HepG2 (cell line): Measurements from ENCODE around the gene SPTBN4. TPM values are rescaled to one million over a fixed set of nuclear protein-coding genes. Genes with fewer than 3 reads are reported as not detected.

Source experiments
- AHR ChIP-seq: IDR thresholded peaks from 2 replicates; pipeline ENCODE4 v1.6.1; 2018; ENCODE audit warnings: missing genetic modification reagents, missing compliant biosample characterization
- BHLHE40 ChIP-seq: IDR thresholded peaks from 2 replicates; pipeline ENCODE4 v1.6.1; 2011; ENCODE audit warnings: low read length, improper control_type of control experiment
- EED ChIP-seq: sonication (generic); formaldehyde crosslinking; IDR thresholded peaks from 2 replicates; pipeline ENCODE4 v1.5.0; 2020; ENCODE audit warnings: mild to moderate bottlenecking, missing genetic modification reagents
- JUND ChIP-seq: sonication (generic); formaldehyde crosslinking; IDR thresholded peaks from 2 replicates; pipeline ENCODE4 v1.8.0; 2022; ENCODE audit warnings: mild to moderate bottlenecking, missing genetic modification reagents
- KMT2A ChIP-seq: sonication (generic); formaldehyde crosslinking; IDR thresholded peaks from 2 replicates; pipeline ENCODE4 v1.4.0; 2020; ENCODE audit warnings: missing genetic modification reagents
- MBD4 ChIP-seq: IDR thresholded peaks from 2 replicates; pipeline ENCODE4 v1.6.1; 2012; ENCODE audit warnings: low read length, inconsistent platforms, borderline replicate concordance
- MTA3 ChIP-seq: sonication (generic); formaldehyde crosslinking; IDR thresholded peaks from 2 replicates; pipeline ENCODE4 v1.4.0; 2020; ENCODE audit warnings: missing genetic modification reagents
- NFYC ChIP-seq: IDR thresholded peaks from 2 replicates; pipeline ENCODE4 v1.6.1; 2016; ENCODE audit warnings: missing genetic modification reagents, missing compliant biosample characterization
- PHF21A ChIP-seq: sonication (generic); formaldehyde crosslinking; IDR thresholded peaks from 2 replicates; pipeline ENCODE4 v1.5.0; 2020; ENCODE audit warnings: mild to moderate bottlenecking, missing genetic modification reagents
- TBP ChIP-seq: sonication (generic); formaldehyde crosslinking; IDR thresholded peaks from 2 replicates; pipeline ENCODE4 v1.5.0; 2020; ENCODE audit warnings: missing genetic modification reagents
- ZFP90 ChIP-seq: sonication (generic); formaldehyde crosslinking; IDR thresholded peaks from 2 replicates; pipeline ENCODE4 v1.8.0; 2022; ENCODE audit warnings: missing genetic modification reagents, mild to moderate bottlenecking, inconsistent platforms, borderline replicate concordance
- ZMYM2 ChIP-seq: sonication (generic); formaldehyde crosslinking; IDR thresholded peaks from 2 replicates; pipeline ENCODE4 v1.8.0; 2022; ENCODE audit warnings: mild to moderate bottlenecking, missing genetic modification reagents
- ZNF251 ChIP-seq: sonication (generic); formaldehyde crosslinking; IDR thresholded peaks from 2 replicates; pipeline ENCODE4 v1.9.0; 2021; ENCODE audit warnings: mild to moderate bottlenecking, missing genetic modification reagents
- ZNF367 ChIP-seq: sonication (generic); formaldehyde crosslinking; IDR thresholded peaks from 2 replicates; pipeline ENCODE4 v1.4.0; 2020; ENCODE audit warnings: missing genetic modification reagents, borderline replicate concordance
- ZNF543 ChIP-seq: sonication (generic); formaldehyde crosslinking; IDR thresholded peaks from 2 replicates; pipeline ENCODE4 v1.4.0; 2020; ENCODE audit warnings: mild to moderate bottlenecking, missing genetic modification reagents
- ZNF589 ChIP-seq: sonication (generic); formaldehyde crosslinking; conservative IDR thresholded peaks from 2 replicates; pipeline ENCODE4 v1.8.0; 2022; ENCODE audit warnings: mild to moderate bottlenecking, moderate library complexity, missing genetic modification reagents
- ZNF614 ChIP-seq: IDR thresholded peaks from 2 replicates; pipeline ENCODE4 v1.6.1; 2018; ENCODE audit warnings: missing biosample characterization, missing genetic modification reagents, inconsistent platforms, borderline replicate concordance
- ZNF724P ChIP-seq: sonication (generic); formaldehyde crosslinking; IDR thresholded peaks from 2 replicates; pipeline ENCODE4 v1.8.0; 2022; ENCODE audit warnings: missing genetic modification reagents, borderline replicate concordance
- ZZZ3 ChIP-seq: sonication (generic); formaldehyde crosslinking; IDR thresholded peaks from 2 replicates; pipeline ENCODE4 v1.4.0; 2020; ENCODE audit warnings: missing genetic modification reagents, mild to moderate bottlenecking, borderline replicate concordance
- polyA plus RNA-seq, 8 experiments: library from polyadenylated mRNA; depleted of rRNA in 3 of 8; stranded (reverse) in 7 of 8; unstranded in 1 of 8; fragments of >200 nt; fragmentation: Illumina TruSeq in 4 of 8; extraction: Trizol in 4 of 8; gene quantifications; 2 replicates each; pipeline versions ENCODE4 v1.2.1 to v1.2.3, GENCODE V29; 2011 to 2016; ENCODE audit warnings: low read depth in 4 of 8, missing spikeins in 1 of 8, mixed read lengths in 1 of 8; ENCODE audit not compliant: insufficient read depth in 1 of 8
- total RNA-seq, 5 experiments: library from RNA; depleted of rRNA; stranded (reverse); fragments of >200 nt; fragmentation: Illumina TruSeq; extraction: Trizol; gene quantifications; 2 replicates each; pipeline ENCODE4 v1.2.3, GENCODE V29; 2016; ENCODE audit warnings: low read depth in 1 of 5
- TF ChIP-seq, protein P1 (sequence below): sonication (generic); formaldehyde crosslinking; IDR thresholded peaks from 2 replicates; pipeline ENCODE4 v1.9.0; 2021; ENCODE audit warnings: missing genetic modification reagents, borderline replicate concordance
- TF ChIP-seq, protein P2 (sequence below): IDR thresholded peaks from 2 replicates; pipeline ENCODE4 v1.6.1; 2016; ENCODE audit warnings: low read depth, control low read depth
- TF ChIP-seq, protein P3 (sequence below): sonication (generic); formaldehyde crosslinking; IDR thresholded peaks from 2 replicates; pipeline ENCODE4 v1.8.0; 2022; ENCODE audit warnings: missing genetic modification reagents, mild to moderate bottlenecking, borderline replicate concordance
- TF ChIP-seq, protein P4 (sequence below): sonication (generic); formaldehyde crosslinking; IDR thresholded peaks from 2 replicates; pipeline ENCODE4 v1.5.1; 2020; ENCODE audit warnings: missing genetic modification reagents, mild to moderate bottlenecking, borderline replicate concordance

SPTBN4 gene
- total and polyA plus RNA-seq, 2 of the 13 experiments (the other 11 are each of a cell fraction or from before 2014, with no cell fraction given): 0.11 TPM

DNA sequence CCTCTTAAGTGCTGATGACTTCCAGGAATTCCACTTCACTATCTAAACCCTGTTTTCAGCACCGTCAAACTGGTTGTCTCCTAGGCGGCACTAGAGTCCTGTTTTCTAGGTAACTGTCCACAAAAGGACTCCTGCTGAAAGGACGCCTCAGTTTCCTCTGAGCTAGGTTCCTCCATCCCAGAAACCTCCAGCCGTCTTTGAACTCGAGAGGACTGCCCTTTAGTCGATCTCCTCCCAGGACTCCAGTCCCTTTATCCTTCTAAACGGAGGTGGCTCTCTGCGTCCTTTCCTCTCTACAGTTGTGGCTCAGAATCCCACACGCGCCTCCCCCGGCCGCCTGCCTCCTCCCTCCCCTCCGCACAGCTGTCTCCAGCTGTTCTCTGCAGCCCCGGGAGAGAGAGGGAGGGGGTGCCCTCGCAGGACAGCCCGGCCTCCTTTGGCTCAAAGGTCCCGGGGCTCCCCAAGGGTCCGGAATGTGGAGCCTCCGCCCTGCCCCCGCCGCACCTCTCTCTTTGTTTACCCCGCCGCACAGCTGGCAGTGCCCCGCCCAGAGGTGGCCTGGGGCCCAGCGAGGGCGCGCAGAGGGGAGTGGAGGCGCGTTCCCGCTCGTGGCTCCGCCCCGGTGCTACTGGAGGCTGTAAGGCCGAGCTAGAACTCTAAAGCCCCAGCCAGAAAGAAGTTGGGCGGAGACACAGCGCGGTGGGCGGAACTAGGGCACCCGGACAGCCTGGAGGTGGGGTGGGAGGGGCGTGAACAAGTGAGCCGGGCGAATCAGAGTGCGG is 136.8 kb downstream of the SPTBN4 start (continued):
- TF ChIP-seq ZFP90 (CRISPR knock-in tag): peak; percentile 91; the same call in 1 of the 2 replicates
- TF ChIP-seq JUND (CRISPR knock-in tag): no peak
- no peak for TF ChIP-seq ZNF367 (CRISPR knock-in tag)
- TF ChIP-seq PHF21A (CRISPR knock-in tag): peak; percentile 100
- TF ChIP-seq AHR: no peak
- TF ChIP-seq ZNF589 (CRISPR knock-in tag): peak; percentile 80; the same call in 1 of the 2 replicates
- TF ChIP-seq, protein P1, sequence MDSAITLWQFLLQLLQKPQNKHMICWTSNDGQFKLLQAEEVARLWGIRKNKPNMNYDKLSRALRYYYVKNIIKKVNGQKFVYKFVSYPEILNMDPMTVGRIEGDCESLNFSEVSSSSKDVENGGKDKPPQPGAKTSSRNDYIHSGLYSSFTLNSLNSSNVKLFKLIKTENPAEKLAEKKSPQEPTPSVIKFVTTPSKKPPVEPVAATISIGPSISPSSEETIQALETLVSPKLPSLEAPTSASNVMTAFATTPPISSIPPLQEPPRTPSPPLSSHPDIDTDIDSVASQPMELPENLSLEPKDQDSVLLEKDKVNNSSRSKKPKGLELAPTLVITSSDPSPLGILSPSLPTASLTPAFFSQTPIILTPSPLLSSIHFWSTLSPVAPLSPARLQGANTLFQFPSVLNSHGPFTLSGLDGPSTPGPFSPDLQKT: no peak
- no peak for TF ChIP-seq ZNF724P (CRISPR knock-in tag)
- TF ChIP-seq, protein P2, sequence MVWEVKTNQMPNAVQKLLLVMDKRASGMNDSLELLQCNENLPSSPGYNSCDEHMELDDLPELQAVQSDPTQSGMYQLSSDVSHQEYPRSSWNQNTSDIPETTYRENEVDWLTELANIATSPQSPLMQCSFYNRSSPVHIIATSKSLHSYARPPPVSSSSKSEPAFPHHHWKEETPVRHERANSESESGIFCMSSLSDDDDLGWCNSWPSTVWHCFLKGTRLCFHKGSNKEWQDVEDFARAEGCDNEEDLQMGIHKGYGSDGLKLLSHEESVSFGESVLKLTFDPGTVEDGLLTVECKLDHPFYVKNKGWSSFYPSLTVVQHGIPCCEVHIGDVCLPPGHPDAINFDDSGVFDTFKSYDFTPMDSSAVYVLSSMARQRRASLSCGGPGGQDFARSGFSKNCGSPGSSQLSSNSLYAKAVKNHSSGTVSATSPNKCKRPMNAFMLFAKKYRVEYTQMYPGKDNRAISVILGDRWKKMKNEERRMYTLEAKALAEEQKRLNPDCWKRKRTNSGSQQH (CRISPR knock-in tag): no peak
- no peak for TF ChIP-seq MTA3 (CRISPR knock-in tag)
- TF ChIP-seq, protein P3, sequence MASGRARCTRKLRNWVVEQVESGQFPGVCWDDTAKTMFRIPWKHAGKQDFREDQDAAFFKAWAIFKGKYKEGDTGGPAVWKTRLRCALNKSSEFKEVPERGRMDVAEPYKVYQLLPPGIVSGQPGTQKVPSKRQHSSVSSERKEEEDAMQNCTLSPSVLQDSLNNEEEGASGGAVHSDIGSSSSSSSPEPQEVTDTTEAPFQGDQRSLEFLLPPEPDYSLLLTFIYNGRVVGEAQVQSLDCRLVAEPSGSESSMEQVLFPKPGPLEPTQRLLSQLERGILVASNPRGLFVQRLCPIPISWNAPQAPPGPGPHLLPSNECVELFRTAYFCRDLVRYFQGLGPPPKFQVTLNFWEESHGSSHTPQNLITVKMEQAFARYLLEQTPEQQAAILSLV: no peak; the same call in 1 of the 2 replicates
- no peak for TF ChIP-seq EED (CRISPR knock-in tag)
- TF ChIP-seq TBP (CRISPR knock-in tag): no peak
- peak; percentile 34; the same call in 1 of the 2 replicates for TF ChIP-seq ZMYM2 (CRISPR knock-in tag)
- TF ChIP-seq NFYC (CRISPR knock-in tag): peak; percentile 43; the same call in 1 of the 2 replicates
- no peak for TF ChIP-seq KMT2A (CRISPR knock-in tag)
- TF ChIP-seq, protein P4, sequence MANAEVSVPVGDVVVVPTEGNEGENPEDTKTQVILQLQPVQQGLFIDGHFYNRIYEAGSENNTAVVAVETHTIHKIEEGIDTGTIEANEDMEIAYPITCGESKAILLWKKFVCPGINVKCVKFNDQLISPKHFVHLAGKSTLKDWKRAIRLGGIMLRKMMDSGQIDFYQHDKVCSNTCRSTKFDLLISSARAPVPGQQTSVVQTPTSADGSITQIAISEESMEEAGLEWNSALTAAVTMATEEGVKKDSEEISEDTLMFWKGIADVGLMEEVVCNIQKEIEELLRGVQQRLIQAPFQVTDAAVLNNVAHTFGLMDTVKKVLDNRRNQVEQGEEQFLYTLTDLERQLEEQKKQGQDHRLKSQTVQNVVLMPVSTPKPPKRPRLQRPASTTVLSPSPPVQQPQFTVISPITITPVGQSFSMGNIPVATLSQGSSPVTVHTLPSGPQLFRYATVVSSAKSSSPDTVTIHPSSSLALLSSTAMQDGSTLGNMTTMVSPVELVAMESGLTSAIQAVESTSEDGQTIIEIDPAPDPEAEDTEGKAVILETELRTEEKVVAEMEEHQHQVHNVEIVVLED (CRISPR knock-in tag): peak; percentile 64; the same call in 1 of the 2 replicates
- TF ChIP-seq ZNF614: peak; percentile 77
- no peak for TF ChIP-seq ZZZ3 (CRISPR knock-in tag)
- TF ChIP-seq ZNF543 (CRISPR knock-in tag): peak; percentile 79; the same call in 1 of the 2 replicates
- TF ChIP-seq ZNF251: no peak
- no peak for TF ChIP-seq MBD4
- TF ChIP-seq BHLHE40: no peak
